ENCODE measurements around the gene RCHY1.
"Not testable (repeated sequence)": the region's sequence is repeated elsewhere in the genome, so short reads cannot be mapped to it uniquely, and the experiment has no call there.

Gene RCHY1

GRCh38 chr4:75514949-75515612, 878 bp upstream of the RCHY1 start:
- DNase-seq, result no peak

- no peak for DNase-seq
Observed at GRCh38 chr4:75513526-75514130, 575 bp downstream of the RCHY1 start.

GRCh38 chr4:75512386-75513211, 1.6 kb downstream of the RCHY1 start:
- DNase-seq, result no peak

GRCh38 chr4:75511841-75512240, 2.4 kb downstream of the RCHY1 start:
- DNase-seq, result no peak

- not testable (repeated sequence) for DNase-seq
Observed at GRCh38 chr4:75509592-75509991, 4.6 kb downstream of the RCHY1 start.

- DNase-seq, result no peak
Observed at GRCh38 chr4:75505630-75506029, 8.6 kb downstream of the RCHY1 start.

- DNase-seq, result no peak
Observed at GRCh38 chr4:75502671-75503070, 11.5 kb downstream of the RCHY1 start.

GRCh38 chr4:75499900-75500299, 14.3 kb downstream of the RCHY1 start:
- no peak for DNase-seq

GRCh38 chr4:75498041-75498440, 16.2 kb downstream of the RCHY1 start:
- DNase-seq, result no peak

- no peak for DNase-seq
Observed at GRCh38 chr4:75497133-75497532, 17.1 kb downstream of the RCHY1 start.

- no peak for DNase-seq
Observed at GRCh38 chr4:75496406-75496805, 17.8 kb downstream of the RCHY1 start.

GRCh38 chr4:75495476-75495875, 18.7 kb downstream of the RCHY1 start:
- no peak for DNase-seq

GRCh38 chr4:75494563-75494962, 19.6 kb downstream of the RCHY1 start:
- DNase-seq, result no peak

- no peak for DNase-seq
Observed at GRCh38 chr4:75490155-75490554, 24.0 kb downstream of the RCHY1 start.

GRCh38 chr4:75484190-75484589, 30.0 kb downstream of the RCHY1 start:
- no peak for DNase-seq

GRCh38 chr4:75477201-75477600, 37.0 kb downstream of the RCHY1 start:
- DNase-seq, result no peak

- DNase-seq, result no peak
Observed at GRCh38 chr4:75470738-75471137, 43.5 kb downstream of the RCHY1 start.

GRCh38 chr4:75469896-75470295, 44.3 kb downstream of the RCHY1 start:
- DNase-seq, result no peak

GRCh38 chr4:75457365-75457764, 56.8 kb downstream of the RCHY1 start:
- DNase-seq, result no peak

GRCh38 chr4:75434105-75434504, 80.1 kb downstream of the RCHY1 start:
- no peak for DNase-seq

GRCh38 chr4:75432683-75433082, 81.5 kb downstream of the RCHY1 start:
- no peak for DNase-seq

- no peak for DNase-seq
Observed at GRCh38 chr4:75429208-75429607, 85.0 kb downstream of the RCHY1 start.

All from NCI-H1092 treated with DMSO at 0.1 percent for 48 hours (cell line).